T1000 (cell line): ENCODE data around the gene EXOSC1.
"Not testable (repeated sequence)": the region's sequence is repeated elsewhere in the genome, so short reads cannot be mapped to it uniquely, and the experiment has no call there.

Experiments
- DNase-seq: peaks from one replicate; lab custom pipeline; 2025; ENCODE audit warnings: mixed read lengths; lab: John Stamatoyannopoulos, UW

The EXOSC1 gene

DNA sequence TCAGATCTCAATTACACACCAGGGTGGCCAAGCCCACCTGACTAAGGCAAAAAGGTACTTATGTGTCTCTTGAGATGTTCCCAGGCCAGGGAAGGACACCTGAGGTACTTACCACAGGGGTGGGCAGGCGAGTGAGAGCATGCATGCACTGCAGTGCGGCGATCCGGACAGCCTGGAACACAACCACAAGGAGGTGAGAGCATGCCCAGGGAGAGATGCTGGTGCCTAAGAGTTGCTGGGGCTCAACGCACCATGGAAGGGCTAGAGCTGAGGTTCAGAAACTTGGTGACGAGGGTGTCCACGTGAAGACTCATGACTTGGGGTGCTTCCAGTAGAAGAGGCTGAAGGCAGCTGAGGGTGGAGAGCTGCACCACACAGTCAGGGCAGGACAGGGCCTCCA lies 13.3 kb upstream of the EXOSC1 start:
- no peak for DNase-seq

- DNase-seq, result no peak
Observed at GRCh38 chr10:97456686-97457065, 10.9 kb upstream of the EXOSC1 start.

GRCh38 chr10:97456034-97456685 lies 10.4 kb upstream of the EXOSC1 start:
- no peak for DNase-seq

DNA sequence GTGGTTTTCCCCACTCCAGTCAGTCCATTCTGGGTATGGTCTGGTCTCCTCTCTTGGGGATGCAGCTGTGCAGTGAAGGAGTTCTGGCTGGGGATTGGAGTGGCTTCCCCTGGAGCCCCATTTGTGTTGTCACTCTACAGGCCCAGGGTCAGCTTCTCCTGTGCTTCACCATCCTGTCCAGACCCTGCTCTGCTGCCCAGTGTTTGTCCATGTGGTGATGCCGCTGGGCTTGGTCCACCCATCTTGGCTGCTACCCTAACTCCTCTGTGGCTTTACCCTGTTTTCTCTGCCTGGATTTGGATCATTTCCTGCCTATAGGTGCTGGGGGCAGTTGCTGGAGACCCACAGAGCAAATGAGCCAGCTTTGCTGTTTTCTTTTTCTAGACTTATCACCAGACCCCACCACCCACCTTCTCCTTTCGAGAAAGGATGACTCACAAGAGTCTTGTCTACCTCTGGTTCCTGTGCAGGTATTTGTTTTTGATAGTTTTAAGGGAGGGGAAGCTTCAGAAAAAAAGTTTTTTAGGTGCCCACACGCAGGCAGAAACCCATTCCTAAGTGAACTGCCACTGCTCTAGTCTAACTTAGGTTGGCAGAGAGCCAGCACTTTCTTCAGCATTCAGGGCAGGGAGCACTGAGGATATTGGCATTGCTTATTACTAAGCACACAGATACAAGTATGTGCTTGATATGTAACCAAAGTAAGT lies 8.7 kb upstream of the EXOSC1 start:
- no peak for DNase-seq

GRCh38 chr10:97452352-97452751 lies 6.5 kb upstream of the EXOSC1 start:
- no peak for DNase-seq

DNA sequence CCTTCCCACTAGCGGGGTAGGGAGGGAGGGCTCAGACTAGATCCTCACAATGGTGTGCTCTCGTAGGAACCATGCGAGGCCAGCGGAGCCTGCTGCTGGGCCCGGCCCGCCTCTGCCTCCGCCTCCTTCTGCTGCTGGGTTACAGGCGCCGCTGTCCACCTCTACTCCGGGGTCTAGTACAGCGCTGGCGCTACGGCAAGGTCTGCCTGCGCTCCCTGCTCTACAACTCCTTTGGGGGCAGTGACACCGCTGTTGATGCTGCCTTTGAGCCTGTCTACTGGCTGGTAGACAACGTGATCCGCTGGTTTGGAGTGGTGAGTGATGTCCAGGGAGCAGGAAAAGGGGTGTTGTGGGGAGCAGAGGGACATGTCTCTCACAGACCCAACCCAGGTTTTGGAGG lies 5.8 kb upstream of the EXOSC1 start:
- DNase-seq, result no peak

GRCh38 chr10:97450828-97451227 lies 5.0 kb upstream of the EXOSC1 start:
- no peak for DNase-seq

DNA sequence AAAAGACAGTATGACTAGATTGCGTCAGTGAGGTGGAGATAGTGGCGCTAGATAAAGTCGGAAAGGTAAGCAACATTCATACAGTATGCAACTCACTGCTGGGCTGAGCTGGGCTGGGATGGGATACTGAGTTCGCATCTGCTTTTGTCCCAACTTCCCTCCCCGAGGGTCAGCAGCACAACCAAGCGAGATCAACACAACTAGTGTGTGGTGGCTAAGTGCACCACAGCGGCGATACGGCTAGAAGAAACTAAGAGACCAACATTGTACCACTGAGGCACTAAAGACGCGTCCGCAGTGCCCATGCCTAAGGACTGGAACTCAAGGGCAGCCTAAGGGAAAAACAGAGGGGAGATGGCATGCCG lies 467 bp downstream of the EXOSC1 start:
- DNase-seq, result no peak

GRCh38 chr10:97444212-97444611 lies 1.6 kb downstream of the EXOSC1 start:
- DNase-seq, result no peak

DNA sequence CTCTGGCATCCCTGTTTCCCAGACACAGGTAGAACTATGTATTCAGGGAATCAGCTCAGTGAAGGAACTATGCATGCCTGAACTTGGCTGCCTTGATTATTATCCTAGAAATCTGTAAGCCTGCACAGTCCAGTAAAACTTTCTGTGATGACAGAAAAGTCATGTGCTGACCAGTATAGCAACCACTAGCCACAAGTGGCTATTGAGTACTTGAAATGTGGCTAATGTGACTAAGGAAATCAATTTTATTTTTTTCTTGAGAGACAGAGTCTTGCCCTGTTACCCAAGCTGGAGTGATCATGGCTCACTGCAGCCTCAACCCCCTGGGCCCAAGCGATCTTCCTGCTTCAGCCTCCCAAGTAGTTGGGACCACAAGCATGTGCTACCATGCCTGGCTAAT lies 3.5 kb downstream of the EXOSC1 start:
- DNase-seq, result no peak

GRCh38 chr10:97435211-97435610 lies 10.6 kb downstream of the EXOSC1 start:
- no peak for DNase-seq

- DNase-seq, result no peak
Observed at GRCh38 chr10:97434557-97434956, 11.2 kb downstream of the EXOSC1 start.

DNA sequence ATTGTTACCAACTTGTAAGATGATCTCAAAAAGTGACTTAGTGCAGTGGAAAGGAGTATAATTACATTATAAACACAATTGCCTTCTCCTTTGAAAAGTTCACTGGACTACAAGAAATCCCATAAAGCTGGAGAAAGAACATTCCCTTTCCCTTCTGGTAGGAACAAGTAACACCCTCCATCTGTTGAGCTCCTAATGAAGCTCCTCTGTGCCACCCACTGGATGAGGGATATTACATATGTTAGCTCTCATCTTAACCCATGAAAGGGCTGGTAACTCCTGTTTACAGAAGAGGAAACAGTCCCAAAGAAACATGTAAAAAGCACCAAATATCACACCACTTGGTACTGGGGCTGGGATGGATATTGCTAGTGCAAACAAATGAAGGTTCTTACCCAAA lies 11.8 kb downstream of the EXOSC1 start:
- DNase-seq, result no peak

DNA sequence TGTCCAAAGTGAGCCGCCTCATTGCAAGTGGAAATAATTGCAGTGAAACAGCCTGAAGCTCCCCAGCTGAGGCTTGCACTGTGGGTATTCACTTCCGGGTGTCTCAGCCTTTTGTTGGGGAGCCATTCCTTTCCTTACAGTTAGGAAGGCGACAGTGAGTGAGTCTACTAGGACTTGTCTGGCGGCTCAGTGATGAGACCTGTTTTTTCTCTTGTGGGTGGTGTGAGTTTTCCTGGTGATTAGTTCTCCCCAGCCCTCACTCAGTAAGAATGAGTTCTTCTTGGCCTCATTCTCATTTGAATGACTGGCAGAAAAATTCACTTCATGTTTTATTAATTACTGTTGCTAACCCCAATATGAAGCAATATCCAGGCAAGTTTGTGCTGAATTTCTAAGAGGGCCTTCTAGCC lies 17.2 kb downstream of the EXOSC1 start:
- no peak for DNase-seq

DNA sequence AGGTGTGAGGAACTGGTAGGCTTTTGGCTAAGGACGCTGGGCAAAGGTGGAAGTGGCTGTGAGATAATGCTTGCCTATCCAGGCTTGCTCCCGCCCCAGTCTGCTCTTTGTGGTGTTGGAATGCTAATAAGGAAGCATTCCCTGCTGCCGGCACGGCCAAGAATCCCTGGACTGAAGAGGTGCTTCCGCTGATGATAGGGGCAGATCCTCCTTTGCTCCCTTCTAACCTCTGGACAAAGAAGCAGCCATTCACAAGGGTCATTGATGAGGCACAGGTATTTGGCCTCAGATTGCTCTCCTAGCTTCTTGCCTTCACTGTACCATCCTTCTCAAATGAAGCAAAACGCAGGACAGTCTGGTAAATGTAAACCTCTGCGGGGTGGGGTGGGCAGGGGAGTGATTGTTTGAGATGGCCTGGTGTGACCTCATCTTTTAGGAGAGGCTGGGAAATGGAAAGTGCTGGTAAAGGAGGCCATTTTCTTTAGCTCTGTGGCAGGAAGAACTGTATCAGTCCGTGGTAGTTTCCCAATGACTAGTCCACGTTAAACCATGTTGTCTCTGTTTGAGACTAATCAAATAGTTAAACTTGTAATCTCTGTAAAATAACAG lies 18.1 kb downstream of the EXOSC1 start:
- no peak for DNase-seq

DNA sequence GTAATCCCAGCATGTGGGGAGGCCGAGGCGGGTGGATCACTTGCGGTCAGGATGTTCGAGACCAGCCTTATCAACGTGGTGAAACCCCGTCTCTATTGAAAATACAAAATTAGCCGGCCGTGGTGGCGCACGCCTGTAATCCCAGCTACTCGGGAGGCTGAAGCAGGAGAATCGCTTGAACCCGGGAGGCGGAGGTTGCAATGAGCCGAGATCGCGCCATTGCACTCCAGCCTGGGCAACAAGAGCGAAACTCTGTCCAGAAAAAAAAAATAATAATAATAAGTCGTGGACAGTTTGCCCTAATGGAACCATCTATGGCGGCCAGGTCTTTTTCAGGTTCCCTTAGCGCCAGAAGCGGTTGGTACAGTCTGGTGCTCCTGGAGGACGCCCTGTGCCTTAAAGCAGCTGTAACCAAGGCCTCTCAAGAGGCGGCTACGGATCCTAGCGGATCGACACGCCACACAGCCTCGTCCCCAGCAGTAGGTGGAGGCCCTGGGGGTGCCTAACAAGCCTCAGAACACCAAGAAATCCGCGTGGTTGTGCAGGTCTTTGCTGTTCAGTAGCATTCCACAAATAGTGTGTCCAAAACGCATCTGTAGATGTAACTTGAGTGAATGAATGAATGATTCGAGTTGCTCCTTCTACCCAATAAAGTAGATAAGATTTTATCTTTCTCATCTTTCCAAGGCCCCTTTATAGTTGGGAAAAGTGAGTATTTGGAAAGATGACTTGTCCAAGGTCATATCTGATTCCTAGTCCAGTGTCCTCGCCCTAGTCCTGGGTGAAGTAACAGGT lies 18.8 kb downstream of the EXOSC1 start:
- no peak for DNase-seq

DNA sequence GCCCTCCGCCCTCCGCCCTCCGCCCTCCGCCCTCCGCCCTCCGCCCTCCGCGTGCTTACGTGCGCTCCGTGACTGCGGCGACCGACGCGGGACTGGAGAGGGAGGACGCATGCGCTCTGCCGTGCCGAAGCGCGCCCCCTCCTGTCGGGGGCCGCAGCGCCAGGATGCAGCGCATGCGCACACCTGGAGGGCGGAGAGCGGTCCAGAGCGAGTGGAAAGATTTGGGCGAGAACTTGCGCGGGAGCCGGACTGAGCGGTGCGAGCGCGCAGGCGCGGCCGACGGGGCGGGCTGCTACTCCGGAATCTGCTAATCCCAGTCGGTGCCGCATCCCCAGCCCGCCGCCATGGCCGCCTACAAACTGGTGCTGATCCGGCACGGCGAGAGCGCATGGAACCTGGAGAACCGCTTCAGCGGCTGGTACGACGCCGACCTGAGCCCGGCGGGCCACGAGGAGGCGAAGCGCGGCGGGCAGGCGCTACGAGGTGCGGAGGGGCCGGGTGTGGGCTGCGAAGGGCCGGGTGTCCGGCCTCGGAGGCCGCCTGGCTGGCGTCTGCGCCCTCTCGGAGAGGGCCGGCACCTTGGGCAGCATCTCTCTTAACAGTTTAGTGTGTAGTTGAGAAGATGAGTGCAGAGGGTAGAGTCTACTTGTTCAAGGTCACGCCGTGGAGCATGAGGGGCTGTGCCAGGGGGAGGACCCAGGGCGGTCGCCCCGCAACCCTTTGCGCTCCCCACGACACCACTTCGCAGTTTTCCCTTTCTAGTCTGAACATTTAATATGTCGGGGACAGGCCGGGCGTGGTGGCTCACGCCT lies 19.6 kb downstream of the EXOSC1 start, which contains the start of gene PGAM1:
Gene PGAM1, plus strand, starts transcription at position 228 of the 812 bp plus-strand sequence. Its CDS starts 117 bp downstream, at position 345.
- DNase-seq, result peak; percentile 98

DNA sequence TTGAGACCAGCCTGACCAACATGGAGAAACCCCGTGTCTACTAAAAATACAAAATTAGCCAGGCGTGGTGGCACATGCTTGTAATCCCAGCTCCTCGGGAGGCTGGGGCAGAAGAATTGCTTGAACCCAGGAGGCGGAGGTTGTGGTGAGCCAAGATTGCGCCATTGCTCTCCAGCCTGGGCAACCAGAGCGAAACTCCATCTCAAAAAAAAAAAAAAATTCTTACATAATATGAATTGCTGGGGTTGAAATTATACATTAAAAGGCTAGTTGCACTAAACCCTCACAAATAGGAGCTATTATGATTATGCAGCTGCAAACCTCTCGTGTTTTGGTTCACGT lies 22.1 kb downstream of the EXOSC1 start:
- DNase-seq, result not testable (repeated sequence)

- DNase-seq, result no peak
Observed at GRCh38 chr10:97416565-97416964, 29.2 kb downstream of the EXOSC1 start.

DNA sequence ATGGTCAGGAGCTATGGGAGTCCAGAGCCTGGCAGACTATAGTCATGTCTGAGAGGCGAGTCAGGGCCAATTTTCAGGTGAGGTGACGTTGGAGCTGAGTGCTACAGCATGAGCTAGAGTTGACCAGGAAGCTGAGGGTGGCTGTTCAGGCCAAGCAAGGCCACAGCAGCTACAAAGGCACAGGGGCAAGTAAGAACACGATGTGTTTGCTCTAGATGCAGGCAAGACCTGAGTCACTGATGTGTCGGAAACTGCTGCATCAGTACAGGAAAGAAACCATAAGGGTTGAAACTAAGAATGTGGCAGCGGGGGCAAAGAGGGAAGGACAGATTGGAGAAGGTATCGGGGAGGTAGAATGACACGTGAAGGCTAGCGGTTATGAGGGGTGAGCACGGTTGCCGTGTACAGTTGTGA lies 32.9 kb downstream of the EXOSC1 start:
- no peak for DNase-seq

DNA sequence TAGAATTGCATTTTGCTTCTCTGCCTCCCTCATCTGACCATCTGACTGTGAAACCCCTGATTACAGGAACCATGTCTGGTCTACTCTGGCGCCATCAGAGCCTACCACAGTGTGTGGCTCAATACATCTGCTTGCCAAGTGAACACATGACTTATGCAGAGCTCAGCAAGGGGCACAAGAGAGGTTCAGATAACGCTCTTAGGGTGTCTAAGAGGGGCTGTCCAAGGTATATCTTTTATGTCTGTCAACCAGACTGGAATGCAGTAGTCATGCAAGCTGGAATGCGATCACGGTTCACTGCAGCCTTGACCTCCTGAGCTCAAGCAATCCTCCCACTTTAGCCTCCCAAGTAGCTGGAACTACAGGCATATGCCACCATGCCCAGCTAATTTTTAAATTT lies 34.4 kb downstream of the EXOSC1 start:
- no peak for DNase-seq

- DNase-seq, result no peak
Observed at GRCh38 chr10:97408496-97408992, 37.3 kb downstream of the EXOSC1 start.
